ENCODE data around the gene PTGES3. TPM values are rescaled to one million over a fixed set of nuclear protein-coding genes. Genes with fewer than 3 reads are reported as not detected.

Gene PTGES3
- total RNA-seq, 1 experiment from 2014 or later: 322 TPM

- peaks cover 94% of the 10 kb centered on the region for H3K79me2 ChIP-seq (ENCODE audit: low read depth)
- peaks cover 19% of the 10 kb centered on the region for H3K36me3 ChIP-seq (ENCODE audit: low read depth)
- H3K4me3 ChIP-seq: no peak overlapping the region
- CTCF ChIA-PET: interaction anchor here (1.6 kb wide), 1 partner anchor 14 kb away, joined by 5 read pairs; no protein-coding TSS in a partner anchor
- H3K9me2 ChIP-seq (ENCODE audit: insufficient read depth): no peaks in the 10 kb centered on the region
- H3K27ac ChIP-seq: no peak overlapping the region
- intact Hi-C loops (cut with micrococcal nuclease; ENCODE audit: unreplicated experiment): no loop called here
- no peaks in the 10 kb centered on the region for H3K27me3 ChIP-seq (ENCODE audit: insufficient read depth, low read depth)
- H3K4me2 ChIP-seq: no peak overlapping the region
- H3K4me1 ChIP-seq (replicated peaks; ENCODE audit: insufficient read depth): no peaks in the 10 kb centered on the region
- peaks cover 13% of the 10 kb centered on the region; the same call in 1 of the 2 replicates for H3F3A ChIP-seq (ENCODE audit: insufficient read depth, low read depth)
- no TSS peak for BruUV-seq (replicated peaks)
- no peak overlapping the region for H2AFZ ChIP-seq
- POLR2A ChIA-PET (ENCODE audit: unreplicated experiment): interaction anchor here (0.7 to 0.9 kb wide), 2 partner anchors 12 to 101 kb away, joined by 3 to 5 read pairs; partner anchors contain the start of gene RBMS2
- TF ChIP-seq CTCF (conservative IDR thresholded peaks at IDR 0.05): no peak
- no peak for TF ChIP-seq EZH2 (IDR thresholded peaks at IDR 0.05; ENCODE audit: low read depth)
- no peaks in the 10 kb centered on the region for H3K9me3 ChIP-seq (ENCODE audit: insufficient read depth, low read depth)
- no peak for DNase-seq
- H4K20me1 ChIP-seq (ENCODE audit: insufficient read depth): peaks cover 85% of the 10 kb centered on the region
Measured at GRCh38 chr12:56622535-56622934, 65.5 kb downstream of the PTGES3 start.

- no TSS peak for BruUV-seq (replicated peaks)
- DNase-seq: no peak
Measured at GRCh38 chr12:56616925-56617324, 71.2 kb downstream of the PTGES3 start.

GRCh38 chr12:56616244-56616643 lies 71.8 kb downstream of the PTGES3 start:
- H3K4me2 ChIP-seq: no peak overlapping the region
- H3F3A ChIP-seq (ENCODE audit: insufficient read depth, low read depth): peaks cover 5% of the 10 kb centered on the region
- H2AFZ ChIP-seq: no peak overlapping the region
- no peak overlapping the region for H3K27ac ChIP-seq
- peaks cover 43% of the 10 kb centered on the region for H4K20me1 ChIP-seq (ENCODE audit: insufficient read depth)
- intact Hi-C loops (cut with micrococcal nuclease; ENCODE audit: unreplicated experiment): no loop called here
- H3K4me3 ChIP-seq: no peak overlapping the region
- H3K36me3 ChIP-seq (ENCODE audit: low read depth): peaks cover 52% of the 10 kb centered on the region
- no peaks in the 10 kb centered on the region for H3K9me2 ChIP-seq (ENCODE audit: insufficient read depth)
- no peak for DNase-seq
- no peak for TF ChIP-seq CTCF (conservative IDR thresholded peaks at IDR 0.05)
- no peak for TF ChIP-seq EZH2 (IDR thresholded peaks at IDR 0.05; ENCODE audit: low read depth)
- ChIA-PET CTCF (no interaction called here), POLR2A (ENCODE audit: unreplicated experiment) (no interaction called here)
- H3K79me2 ChIP-seq (ENCODE audit: low read depth): peaks cover 36% of the 10 kb centered on the region
- no peaks in the 10 kb centered on the region for H3K27me3 ChIP-seq (ENCODE audit: insufficient read depth, low read depth)
- BruUV-seq (replicated peaks): no TSS peak
- no peaks in the 10 kb centered on the region for H3K9me3 ChIP-seq (ENCODE audit: insufficient read depth, low read depth)
- no peaks in the 10 kb centered on the region for H3K4me1 ChIP-seq (replicated peaks; ENCODE audit: insufficient read depth)

More at GRCh38 chr12:56616925-56617324, 71.2 kb downstream of the PTGES3 start:
- Histone ChIP-seq H3K79me2 (ENCODE audit: low read depth) (peaks cover 43% of the 10 kb centered on the region), H3K9me3 (ENCODE audit: insufficient read depth, low read depth) (no peaks in the 10 kb centered on the region), H3K9me2 (ENCODE audit: insufficient read depth) (no peaks in the 10 kb centered on the region), H3F3A (ENCODE audit: insufficient read depth, low read depth) (no peaks in the 10 kb centered on the region; the same call in none of the 2 replicates), H3K27me3 (ENCODE audit: insufficient read depth, low read depth) (no peaks in the 10 kb centered on the region), H4K20me1 (ENCODE audit: insufficient read depth) (peaks cover 46% of the 10 kb centered on the region), H3K4me1 (replicated peaks; ENCODE audit: insufficient read depth) (no peaks in the 10 kb centered on the region), H3K36me3 (ENCODE audit: low read depth) (peaks cover 46% of the 10 kb centered on the region), H3K4me2 (no peak overlapping the region), H2AFZ (no peak overlapping the region), H3K27ac (no peak overlapping the region), H3K4me3 (no peak overlapping the region)
- POLR2A ChIA-PET (ENCODE audit: unreplicated experiment): no interaction called here
- TF ChIP-seq CTCF (conservative IDR thresholded peaks at IDR 0.05) (no peak), EZH2 (IDR thresholded peaks at IDR 0.05; ENCODE audit: low read depth) (no peak)
- CTCF ChIA-PET: no interaction called here
- intact Hi-C loops (cut with micrococcal nuclease; ENCODE audit: unreplicated experiment): no loop called here
